Fibroblast of lung (primary cell): ENCODE measurements around the gene PRPSAP1.

Experiments used
- EZH2 ChIP-seq: IDR thresholded peaks from 2 replicates; pipeline ENCODE4 v1.5.1; 2012; ENCODE audit warnings: low read length, control low read depth, mild to moderate bottlenecking; ENCODE audit errors: missing control alignments
- TF ChIP-seq, protein P1 (sequence below), 2 donors: IDR thresholded peaks in 1 of 2; conservative IDR thresholded peaks in 1 of 2; 1 replicate in 1 of 2; 2 replicates in 1 of 2; pipeline ENCODE4 v1.5.1; 2011 to 2012; ENCODE audit warnings: low read length in 2 of 2, control low read depth in 1 of 2, inconsistent platforms in 1 of 2, low read depth in 1 of 2, mild to moderate bottlenecking in 1 of 2

DNA sequence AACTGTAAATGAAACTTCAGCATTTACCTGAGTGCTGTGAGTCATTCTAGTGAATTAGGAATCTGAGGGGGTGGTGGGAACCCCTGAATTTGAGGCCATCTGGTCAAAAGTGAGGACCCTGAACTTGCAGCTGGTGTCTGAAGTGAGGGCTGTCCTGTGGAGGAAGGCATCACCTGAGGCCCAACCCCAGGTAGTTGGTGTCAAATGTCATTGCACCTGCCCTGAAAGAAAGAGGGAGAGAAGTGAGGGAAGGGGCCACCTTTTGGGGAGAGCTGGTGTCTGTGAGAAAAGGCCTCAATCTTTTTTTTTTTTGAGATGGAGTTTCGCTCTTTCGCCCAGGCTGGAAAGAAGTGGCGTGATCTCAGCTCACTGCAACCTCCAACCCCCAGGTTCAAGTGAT lies 12.5 kb upstream of the PRPSAP1 start:
- TF ChIP-seq, protein P1, sequence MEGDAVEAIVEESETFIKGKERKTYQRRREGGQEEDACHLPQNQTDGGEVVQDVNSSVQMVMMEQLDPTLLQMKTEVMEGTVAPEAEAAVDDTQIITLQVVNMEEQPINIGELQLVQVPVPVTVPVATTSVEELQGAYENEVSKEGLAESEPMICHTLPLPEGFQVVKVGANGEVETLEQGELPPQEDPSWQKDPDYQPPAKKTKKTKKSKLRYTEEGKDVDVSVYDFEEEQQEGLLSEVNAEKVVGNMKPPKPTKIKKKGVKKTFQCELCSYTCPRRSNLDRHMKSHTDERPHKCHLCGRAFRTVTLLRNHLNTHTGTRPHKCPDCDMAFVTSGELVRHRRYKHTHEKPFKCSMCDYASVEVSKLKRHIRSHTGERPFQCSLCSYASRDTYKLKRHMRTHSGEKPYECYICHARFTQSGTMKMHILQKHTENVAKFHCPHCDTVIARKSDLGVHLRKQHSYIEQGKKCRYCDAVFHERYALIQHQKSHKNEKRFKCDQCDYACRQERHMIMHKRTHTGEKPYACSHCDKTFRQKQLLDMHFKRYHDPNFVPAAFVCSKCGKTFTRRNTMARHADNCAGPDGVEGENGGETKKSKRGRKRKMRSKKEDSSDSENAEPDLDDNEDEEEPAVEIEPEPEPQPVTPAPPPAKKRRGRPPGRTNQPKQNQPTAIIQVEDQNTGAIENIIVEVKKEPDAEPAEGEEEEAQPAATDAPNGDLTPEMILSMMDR (conservative IDR thresholded peaks at IDR 0.05 in 1 of 2, IDR thresholded peaks at IDR 0.05 in 1 of 2; ENCODE audit: low read depth in 1 of 2, low read length in 2 of 2) = no peak
- no peak for TF ChIP-seq EZH2
